MM.1S (cell line): ENCODE data around the gene CDH20.

Source experiments
- CTCF ChIP-seq: fragments of 300-600 bp; sonication (generic); IDR thresholded peaks from 2 replicates; pipeline ENCODE4 v1.5.1; 2016; ENCODE audit warnings: antibody characterized with exemption, low read length, mixed read lengths
- EZH2 ChIP-seq: fragments of 300-600 bp; sonication (generic); optimal IDR thresholded peaks from 2 replicates; pipeline ENCODE3; 2017; ENCODE audit warnings: low read depth, mild to moderate bottlenecking, antibody characterized with exemption, low read length, mixed read lengths

DNA sequence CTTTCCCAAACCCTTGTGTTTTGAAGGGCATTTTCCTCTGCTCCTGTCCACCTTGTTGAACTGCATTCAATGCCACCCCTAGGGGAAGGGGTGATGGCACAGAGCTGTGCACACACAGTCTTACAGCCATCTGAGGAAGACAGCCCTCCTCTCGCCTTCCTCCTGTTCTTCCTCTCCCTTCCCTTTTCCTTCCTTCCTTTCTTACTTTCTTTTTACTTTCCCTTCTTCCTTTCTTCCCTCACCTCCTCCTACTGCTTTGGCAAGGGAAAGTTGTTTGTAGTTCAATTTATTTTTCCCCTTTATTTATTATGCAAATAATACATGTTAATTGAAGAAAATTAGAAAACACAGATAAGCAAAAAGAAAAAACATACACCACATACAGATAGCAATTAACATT is 99.4 kb downstream of the CDH20 start:
- TF ChIP-seq CTCF (no peak), EZH2 (no peak)
